Gastroesophageal sphincter (tissue), 3 donors: ENCODE data around the gene HHAT.

Experiments
- CTCF ChIP-seq, 4 experiments: fragments of 200-600 bp in 2 of 4; fragments of 450-650 bp in 2 of 4; sonication (generic) in 1 of 4; IDR thresholded peaks; one replicate each; pipeline ENCODE4 v1.5.1; 2017 to 2019; ENCODE audit warnings: antibody characterized with exemption in 4 of 4, mild to moderate bottlenecking in 2 of 4, moderate library complexity in 2 of 4
- EP300 ChIP-seq: sonication (generic); formaldehyde crosslinking; IDR thresholded peaks from one replicate; pipeline ENCODE4 v1.6.1; 2017; ENCODE audit warnings: antibody characterized with exemption, mild to moderate bottlenecking

GRCh38 chr1:210361665-210362064 is 33.0 kb downstream of the HHAT start:
- TF ChIP-seq EP300, result no peak
- no peak for TF ChIP-seq CTCF (IDR thresholded peaks at IDR 0.05)
